HepG2 (cell line): ENCODE results near the gene CFAP46. TPM values are rescaled to one million over a fixed set of nuclear protein-coding genes. Genes with fewer than 3 reads are reported as not detected.

Source experiments
- ATAC-seq: fragments of 200-7000 bp; cut with Tn5 transposase; 3 replicates; pipeline ENCODE4 v1.9.1; 2020; ENCODE audit warnings: mild to moderate bottlenecking, moderate library complexity
- BruUV-seq: library from RNA; stranded (reverse); fragments of 400-500 nt; replicated peaks from 2 replicates; lab custom pipeline; 2021; lab: Mats Ljungman, UMichigan
- CTCF ChIA-PET: fragments of 300-600 bp; formaldehyde crosslinking; extraction: SDS; loops from one replicate; lab custom pipeline; 2021; ENCODE audit warnings: low total read pairs, inconsistent platforms, low intra/inter-chr PET ratio; lab: Yijun Ruan, JAX
- POLR2A ChIA-PET: fragments of 350-600 bp; sonication (Branson Sonifier 250); formaldehyde crosslinking; loops from one replicate; lab custom pipeline; 2020; ENCODE audit warnings: antibody characterized with exemption, inconsistent platforms; lab: Yijun Ruan, JAX
- DNase-seq: peaks from one replicate; pipeline ENCODE4 v3.0.0-alpha.2; 2015; ENCODE audit warnings: low spot score
- FAIRE-seq: peaks from 3 replicates; lab custom pipeline; 2011; peaks lifted over from hg19 to GRCh38; lab: Jason Lieb, UNC
- H2AFZ ChIP-seq: one replicate; pipeline ENCODE4 v1.6.1; 2011; ENCODE audit warnings: low read length, inconsistent platforms
- H3K27ac ChIP-seq: fragments of 300-600 bp; 3 replicates; pipeline ENCODE4 v1.8.0; 2011; ENCODE audit warnings: mixed run types, mild to moderate bottlenecking, mixed read lengths, low read length, inconsistent platforms; ENCODE audit not compliant: insufficient read depth; ENCODE audit errors: extremely low read length
- H3K27me3 ChIP-seq, 2 experiments: fragments of 200-600 bp in 1 of 2; 2 replicates in 1 of 2; 3 replicates in 1 of 2; pipeline versions ENCODE4 v1.6.0 to v1.8.0; 2011; ENCODE audit warnings: low read length in 2 of 2, mild to moderate bottlenecking in 2 of 2, moderate library complexity in 2 of 2, inconsistent platforms in 1 of 2; ENCODE audit not compliant: insufficient read depth in 2 of 2, control insufficient read depth in 1 of 2
- H3K36me3 ChIP-seq, 2 experiments: fragments of 200-600 bp in 1 of 2; replicated peaks in 1 of 2; 2 replicates in 1 of 2; 3 replicates in 1 of 2; pipeline versions ENCODE4 v1.5.1 to v1.8.0; 2011; ENCODE audit warnings: low read length in 2 of 2, inconsistent platforms in 1 of 2; ENCODE audit not compliant: insufficient read depth in 2 of 2, control insufficient read depth in 1 of 2
- H3K4me1 ChIP-seq: 2 replicates; pipeline ENCODE4 v1.5.1; 2012; ENCODE audit warnings: low read length, inconsistent platforms; ENCODE audit not compliant: insufficient read depth
- H3K4me2 ChIP-seq: 2 replicates; pipeline ENCODE4 v1.6.0; 2011; ENCODE audit warnings: low read depth, low read length, inconsistent platforms
- H3K4me3 ChIP-seq, 3 experiments: fragments of 200-600 bp in 1 of 3; sonication (generic), shearing (Covaris generic) in 1 of 3; replicated peaks in 1 of 3; 2 replicates each; pipeline ENCODE4 v1.5.1; 2011 to 2016; ENCODE audit warnings: low read length in 3 of 3, inconsistent platforms in 2 of 3, low read depth in 2 of 3, mild to moderate bottlenecking in 2 of 3, control low read depth in 1 of 3, mixed read lengths in 1 of 3; ENCODE audit not compliant: insufficient read depth in 1 of 3
- H3K79me2 ChIP-seq: one replicate; pipeline ENCODE4 v1.6.1; 2011; ENCODE audit warnings: low read length, inconsistent platforms; ENCODE audit not compliant: insufficient read depth
- H3K9ac ChIP-seq: 2 replicates; pipeline ENCODE4 v1.6.0; 2011; ENCODE audit warnings: mild to moderate bottlenecking, low read depth, low read length, inconsistent platforms; ENCODE audit not compliant: insufficient read depth
- H3K9me3 ChIP-seq: 2 replicates; pipeline ENCODE4 v1.5.1; 2012; ENCODE audit warnings: mild to moderate bottlenecking, low read length
- H4K20me1 ChIP-seq: 2 replicates; pipeline ENCODE4 v1.6.0; 2011; ENCODE audit warnings: inconsistent platforms, mild to moderate bottlenecking, low read length, moderate library complexity; ENCODE audit not compliant: insufficient read depth
- BHLHE40 ChIP-seq: IDR thresholded peaks from 2 replicates; pipeline ENCODE4 v1.6.1; 2011; ENCODE audit warnings: low read length, improper control_type of control experiment
- ELF4 ChIP-seq: sonication (generic); formaldehyde crosslinking; IDR thresholded peaks from 2 replicates; pipeline ENCODE4 v1.5.0; 2020; ENCODE audit warnings: missing genetic modification reagents, mild to moderate bottlenecking, moderate library complexity, borderline replicate concordance
- KDM5A ChIP-seq: fragments of 200-600 bp; sonication (generic); IDR thresholded peaks from 2 replicates; pipeline ENCODE4 v1.7.0; 2018; ENCODE audit warnings: antibody characterized with exemption, mild to moderate bottlenecking, low read length, borderline replicate concordance
- MAFF ChIP-seq: IDR thresholded peaks from 2 replicates; pipeline ENCODE4 v1.6.1; 2011; ENCODE audit warnings: low read depth, low read length, improper control_type of control experiment
- MEIS1 ChIP-seq: sonication (generic); formaldehyde crosslinking; IDR thresholded peaks from 2 replicates; pipeline ENCODE4 v1.9.0; 2021; ENCODE audit warnings: mild to moderate bottlenecking, missing genetic modification reagents, moderate library complexity, borderline replicate concordance
- MXI1 ChIP-seq: IDR thresholded peaks from 3 replicates; pipeline ENCODE4 v1.6.1; 2012; ENCODE audit warnings: low read depth, low read length, inconsistent platforms, borderline replicate concordance
- RELA ChIP-seq: sonication (generic); formaldehyde crosslinking; IDR thresholded peaks from 2 replicates; pipeline ENCODE4 v1.4.0; 2020; ENCODE audit warnings: missing genetic modification reagents
- RFXAP ChIP-seq: sonication (generic); formaldehyde crosslinking; IDR thresholded peaks from 2 replicates; pipeline ENCODE4 v1.4.0; 2020; ENCODE audit warnings: missing genetic modification reagents, borderline replicate concordance
- SNAPC4 ChIP-seq: sonication (generic); formaldehyde crosslinking; IDR thresholded peaks from 2 replicates; pipeline ENCODE4 v1.4.0; 2020; ENCODE audit warnings: mild to moderate bottlenecking, missing genetic modification reagents
- TSC22D2 ChIP-seq: sonication (generic); formaldehyde crosslinking; IDR thresholded peaks from 2 replicates; pipeline ENCODE4 v1.5.1; 2020; ENCODE audit warnings: missing genetic modification reagents, mild to moderate bottlenecking, borderline replicate concordance
- ZNF124 ChIP-seq: sonication (generic); formaldehyde crosslinking; IDR thresholded peaks from 2 replicates; pipeline ENCODE4 v1.4.0; 2020; ENCODE audit warnings: missing genetic modification reagents
- ZNF274 ChIP-seq: sonication (generic); formaldehyde crosslinking; IDR thresholded peaks from 2 replicates; pipeline ENCODE4 v1.5.1; 2020; ENCODE audit warnings: mild to moderate bottlenecking, missing genetic modification reagents
- ZNF451 ChIP-seq: sonication (generic); formaldehyde crosslinking; IDR thresholded peaks from 2 replicates; pipeline ENCODE4 v1.5.0; 2020; ENCODE audit warnings: mild to moderate bottlenecking, missing genetic modification reagents
- ZNF547 ChIP-seq: sonication (generic); formaldehyde crosslinking; IDR thresholded peaks from 2 replicates; pipeline ENCODE4 v1.5.1; 2020; ENCODE audit warnings: mild to moderate bottlenecking, missing genetic modification reagents
- WGBS: methylation state at CpG from one replicate; pipeline ENCODE4 v1.1.6; 2017; ENCODE audit warnings: low lambda C conversion rate; 5-methylcytosine and 5-hydroxymethylcytosine counted together
- in situ Hi-C: cut with HindIII; loops from 2 replicates; pipeline ENCODE4 v1.10.0; 2017; ENCODE audit warnings: low pct_unique_long_range_greater_than_20kb; ENCODE audit not compliant: extremely low pct_ligation_motif_present
- intact Hi-C: fragments of 100-400 bp; cut with micrococcal nuclease; formaldehyde crosslinking; loops from one replicate; pipeline ENCODE4 v1.10.0; 2022; ENCODE audit not compliant: unreplicated experiment
- polyA plus RNA-seq, 8 experiments: library from polyadenylated mRNA; depleted of rRNA in 3 of 8; stranded (reverse) in 7 of 8; unstranded in 1 of 8; fragments of >200 nt; fragmentation: Illumina TruSeq in 4 of 8; extraction: Trizol in 4 of 8; gene quantifications; 2 replicates each; pipeline versions ENCODE4 v1.2.1 to v1.2.3, GENCODE V29; 2011 to 2016; ENCODE audit warnings: low read depth in 4 of 8, missing spikeins in 1 of 8, mixed read lengths in 1 of 8; ENCODE audit not compliant: insufficient read depth in 1 of 8
- total RNA-seq, 5 experiments: library from RNA; depleted of rRNA; stranded (reverse); fragments of >200 nt; fragmentation: Illumina TruSeq; extraction: Trizol; gene quantifications; 2 replicates each; pipeline ENCODE4 v1.2.3, GENCODE V29; 2016; ENCODE audit warnings: low read depth in 1 of 5
- TF ChIP-seq, protein P1 (sequence below): IDR thresholded peaks from 2 replicates; pipeline ENCODE4 v1.6.1; 2012; ENCODE audit warnings: inconsistent platforms

CFAP46 gene
- total and polyA plus RNA-seq, 2 of the 13 experiments (the other 11 are each of a cell fraction or from before 2014, with no cell fraction given), result 0.24 to 0.84 TPM

- Histone ChIP-seq H3K9ac (no peak overlapping the region), H3K27ac (no peak overlapping the region), H3K4me2 (no peak overlapping the region), H4K20me1 (0 out of 2 replicates have a peak, but pooled peaks cover 5% of the 10 kb centered on the region), H3K9me3 (no peaks in the 10 kb centered on the region), H3K4me3 (no peak overlapping the region), H2AFZ (no peak overlapping the region), H3K36me3 (no peaks in the 10 kb centered on the region), H3K79me2 (no peaks in the 10 kb centered on the region), H3K27me3 (peaks cover 32 to 82% of the 10 kb centered on the region in 2 experiments; a peak in 4 of 5 replicates), H3K4me1 (no peaks in the 10 kb centered on the region)
- intact Hi-C loops, result no loop called here
- FAIRE-seq, result no peak
- TF ChIP-seq MAFF (no peak), ZNF124 (CRISPR knock-in tag) (no peak), RFXAP (no peak), SNAPC4 (CRISPR knock-in tag) (no peak), MXI1 (no peak), KDM5A (no peak), MEIS1 (no peak), ZNF547 (CRISPR knock-in tag) (no peak), BHLHE40 (no peak), ZNF451 (CRISPR knock-in tag) (no peak), ZNF274 (CRISPR knock-in tag) (no peak), RELA (no peak), TSC22D2 (CRISPR knock-in tag) (no peak), ELF4 (no peak)
- TF ChIP-seq, protein P1, sequence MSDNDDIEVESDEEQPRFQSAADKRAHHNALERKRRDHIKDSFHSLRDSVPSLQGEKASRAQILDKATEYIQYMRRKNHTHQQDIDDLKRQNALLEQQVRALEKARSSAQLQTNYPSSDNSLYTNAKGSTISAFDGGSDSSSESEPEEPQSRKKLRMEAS, result no peak
- ATAC-seq, result no peak
- CTCF ChIA-PET, result no interaction called here
- 27% methylated on average over 3 of the region's 25 CpGs for WGBS
- in situ Hi-C loops, result no loop called here
- no peak for DNase-seq
- POLR2A ChIA-PET, result no interaction called here
- no TSS peak for BruUV-seq
These were observed 34.7 kb upstream of the CFAP46 start for GRCh38 chr10:132977076-132977475.
